ENCODE results near the gene SLC7A5.
A peak's percentile ranks its signal among the peaks of the same experiment; 100 is the strongest.
"Not testable (repeated sequence)": the region's sequence is repeated elsewhere in the genome, so short reads cannot be mapped to it uniquely, and the experiment has no call there.

SLC7A5 gene

GRCh38 chr16:87888346-87888745, 19.0 kb upstream of the SLC7A5 start:
- DNase-seq (ENCODE audit: low read depth in 3 of 3): not testable (repeated sequence)

GRCh38 chr16:87887931-87888330, 18.6 kb upstream of the SLC7A5 start:
- DNase-seq (ENCODE audit: low read depth in 3 of 3): not testable (repeated sequence)

DNA sequence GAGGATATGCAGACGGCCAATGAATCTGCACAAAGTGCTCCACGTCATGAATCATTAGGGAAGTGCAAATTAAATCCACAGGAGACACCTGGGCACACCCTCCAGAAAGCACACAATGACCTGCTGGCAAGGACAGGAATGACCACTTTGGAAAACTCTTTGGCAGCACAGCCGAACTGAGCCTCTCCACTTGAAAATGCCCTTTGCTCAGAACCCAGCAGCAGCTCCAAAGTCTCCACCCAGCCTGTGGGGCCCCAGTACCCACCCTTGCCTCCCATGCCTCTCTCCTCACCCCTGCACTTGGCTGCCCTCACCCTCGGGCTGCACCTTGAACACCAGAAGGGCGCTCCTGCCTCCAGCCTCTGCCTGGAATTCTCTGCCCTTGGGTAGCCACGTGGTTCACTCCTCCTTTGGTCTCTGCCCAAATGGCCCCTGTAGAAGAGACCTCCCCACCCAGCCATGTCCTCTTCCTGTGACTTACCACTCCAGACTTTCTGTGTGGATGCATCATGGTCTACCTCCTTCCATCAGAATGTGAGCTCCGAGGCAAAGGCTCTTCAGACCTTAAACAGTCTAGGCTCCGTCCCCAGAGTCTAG, 16.2 kb upstream of the SLC7A5 start:
- DNase-seq (ENCODE audit: low read depth in 3 of 3): not testable (repeated sequence)

DNA sequence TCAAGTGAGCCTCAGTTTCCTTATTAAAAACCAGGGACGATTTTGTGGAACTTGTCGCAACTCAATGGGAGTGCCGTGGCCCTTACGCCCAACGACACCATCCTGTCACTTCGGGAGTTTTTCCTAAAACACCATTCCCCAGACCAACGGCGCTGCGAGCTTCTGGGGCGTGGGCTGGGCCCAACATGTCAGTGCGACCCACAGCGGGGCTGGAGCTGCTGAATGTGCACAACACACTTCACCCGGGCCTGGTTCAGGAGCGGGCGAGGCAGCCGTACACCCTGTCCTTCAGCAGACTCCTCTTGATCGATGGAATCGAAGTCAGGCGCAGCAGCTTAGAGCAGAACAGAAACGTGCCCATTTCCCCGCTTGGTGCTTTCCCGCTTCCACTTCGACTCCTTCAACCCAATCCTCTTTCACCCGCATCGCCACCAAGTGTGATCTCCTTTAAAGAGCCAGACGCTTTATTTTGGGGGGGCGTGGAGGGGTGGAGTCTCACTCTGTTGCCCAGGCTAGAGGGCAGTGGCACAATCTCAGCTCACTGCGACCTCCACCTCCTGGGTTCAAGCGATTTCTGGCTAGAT, 13.2 kb upstream of the SLC7A5 start:
- no peak for DNase-seq (ENCODE audit: low read depth in 3 of 3)

- DNase-seq (ENCODE audit: low read depth in 3 of 3): no peak
Observed at GRCh38 chr16:87881324-87882200, 12.3 kb upstream of the SLC7A5 start.

DNA sequence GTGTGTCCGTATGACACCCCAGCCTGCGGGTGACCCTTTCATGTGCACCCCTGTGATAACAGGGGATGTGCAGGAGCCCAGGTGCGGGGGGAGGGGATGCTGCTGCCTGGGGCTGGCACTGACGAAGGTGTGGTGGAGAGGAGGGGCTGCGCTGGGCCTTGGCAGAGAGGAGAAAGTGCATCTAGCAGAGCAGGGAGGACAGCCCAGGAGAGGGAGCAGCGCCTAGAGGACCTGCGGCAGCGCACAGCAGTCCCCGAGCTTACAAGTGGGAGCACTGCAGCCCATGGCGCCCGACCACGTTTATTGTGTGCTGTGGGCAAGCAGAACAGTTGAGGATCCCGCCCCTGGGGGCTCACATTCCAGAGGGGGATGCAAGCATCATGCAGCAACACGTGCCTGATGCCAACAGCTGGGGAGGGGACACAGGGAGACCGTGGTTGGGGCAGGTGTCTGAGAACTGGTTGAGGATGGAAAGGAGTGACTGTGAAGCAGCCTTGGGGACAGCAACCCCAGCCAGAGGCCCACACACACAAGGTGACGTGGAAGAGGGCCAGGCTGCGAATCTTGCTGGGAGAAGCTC, 10.9 kb upstream of the SLC7A5 start:
- DNase-seq (ENCODE audit: low read depth in 3 of 3): no peak

DNA sequence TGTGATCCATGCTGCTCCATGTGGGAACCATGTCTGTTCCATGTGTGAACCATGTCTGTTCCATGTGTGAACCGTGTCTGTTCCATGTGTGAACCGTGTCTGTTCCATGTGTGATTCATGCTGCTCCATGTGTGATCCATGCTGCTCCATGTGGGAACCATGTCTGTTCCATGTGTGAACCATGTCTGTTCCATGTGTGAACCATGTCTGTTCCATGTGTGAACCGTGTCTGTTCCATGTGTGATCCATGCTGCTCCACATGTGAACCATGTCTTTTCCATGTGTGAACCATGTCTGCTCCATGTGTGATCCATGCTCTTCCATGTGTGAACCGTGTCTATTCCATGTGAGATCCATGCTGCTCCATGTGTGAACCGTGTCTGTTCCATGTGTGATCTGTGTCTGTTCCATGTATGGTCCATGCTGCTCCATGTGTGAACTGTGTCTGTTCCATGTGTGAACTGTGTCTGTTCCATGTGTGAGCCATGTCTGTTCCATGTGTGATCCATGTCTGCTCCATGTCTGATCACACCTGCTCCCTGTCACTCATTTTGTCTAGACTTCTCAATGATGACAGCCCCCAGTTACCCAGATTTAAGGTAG, 10.2 kb upstream of the SLC7A5 start:
- not testable (repeated sequence) for DNase-seq (ENCODE audit: low read depth in 3 of 3)

GRCh38 chr16:87878704-87879103, 9.4 kb upstream of the SLC7A5 start:
- DNase-seq (ENCODE audit: low read depth in 3 of 3): no peak

DNA sequence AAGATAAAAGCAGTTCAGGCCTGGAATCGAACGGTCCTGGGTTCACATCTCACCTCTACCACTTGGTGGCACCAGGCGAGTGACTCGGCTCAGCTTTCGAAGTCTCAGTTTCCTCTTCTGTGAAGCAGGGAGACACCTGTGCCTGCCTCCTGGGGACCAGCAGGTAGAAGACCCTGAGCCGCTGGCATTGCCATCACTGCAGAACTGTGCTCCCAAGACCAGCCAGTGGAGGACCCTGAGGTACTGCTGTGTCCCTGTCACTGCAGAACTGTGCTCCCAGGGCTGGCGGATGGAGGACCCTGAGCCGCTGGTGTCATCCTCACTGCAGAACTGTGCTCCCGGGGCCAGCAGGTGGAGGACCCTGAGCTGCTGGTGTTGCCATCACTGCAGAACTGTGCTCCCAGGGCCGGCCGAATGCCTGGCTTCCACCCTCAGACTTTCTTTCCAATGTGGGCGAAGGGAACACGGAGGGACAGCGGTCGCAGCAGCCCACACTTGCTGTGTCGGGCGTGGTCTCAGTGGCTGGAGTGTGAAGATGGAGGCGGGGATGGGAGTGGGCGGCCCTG, 8.7 kb upstream of the SLC7A5 start:
- DNase-seq (ENCODE audit: low read depth in 3 of 3): no peak

DNA sequence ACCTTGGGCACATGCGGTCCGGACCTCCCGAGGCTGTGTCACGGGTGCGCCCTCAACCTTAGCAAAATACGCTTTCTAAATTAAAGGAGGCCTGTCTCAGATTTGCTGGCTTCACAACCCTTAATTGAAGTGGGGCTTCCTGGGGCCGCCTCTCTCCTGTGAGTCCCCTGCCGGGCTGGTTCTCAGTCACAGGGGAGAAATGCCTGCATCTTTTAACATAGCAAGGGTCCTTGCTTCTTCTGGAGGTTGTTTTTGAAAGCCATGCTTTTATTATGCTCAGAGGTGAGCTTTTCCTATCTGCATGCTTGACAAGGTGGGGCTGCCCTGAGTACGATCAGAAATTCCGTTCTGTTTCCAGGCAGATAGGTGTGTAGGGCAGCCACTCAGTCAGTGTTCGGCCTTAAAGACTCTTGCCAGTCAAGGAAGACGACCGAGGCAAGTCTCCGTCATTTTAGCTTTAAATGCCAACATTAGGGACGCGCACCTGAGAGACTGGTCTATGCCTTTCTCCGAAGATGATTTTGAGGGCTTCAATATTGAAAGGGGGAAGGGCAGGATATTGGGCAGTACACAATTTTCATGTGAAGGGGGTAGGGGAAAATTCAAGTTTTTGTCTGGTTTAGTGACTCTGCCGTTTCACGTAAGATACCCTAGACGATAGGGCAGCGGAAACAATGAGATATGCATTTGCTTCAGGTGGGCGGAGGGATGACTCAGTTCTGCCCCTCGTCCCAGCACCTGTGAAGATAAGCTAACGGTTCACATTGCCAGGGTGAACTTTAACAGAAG, 5.5 kb upstream of the SLC7A5 start:
- DNase-seq (ENCODE audit: low read depth in 3 of 3): peak; percentile 64 to 88 (median 72)

DNA sequence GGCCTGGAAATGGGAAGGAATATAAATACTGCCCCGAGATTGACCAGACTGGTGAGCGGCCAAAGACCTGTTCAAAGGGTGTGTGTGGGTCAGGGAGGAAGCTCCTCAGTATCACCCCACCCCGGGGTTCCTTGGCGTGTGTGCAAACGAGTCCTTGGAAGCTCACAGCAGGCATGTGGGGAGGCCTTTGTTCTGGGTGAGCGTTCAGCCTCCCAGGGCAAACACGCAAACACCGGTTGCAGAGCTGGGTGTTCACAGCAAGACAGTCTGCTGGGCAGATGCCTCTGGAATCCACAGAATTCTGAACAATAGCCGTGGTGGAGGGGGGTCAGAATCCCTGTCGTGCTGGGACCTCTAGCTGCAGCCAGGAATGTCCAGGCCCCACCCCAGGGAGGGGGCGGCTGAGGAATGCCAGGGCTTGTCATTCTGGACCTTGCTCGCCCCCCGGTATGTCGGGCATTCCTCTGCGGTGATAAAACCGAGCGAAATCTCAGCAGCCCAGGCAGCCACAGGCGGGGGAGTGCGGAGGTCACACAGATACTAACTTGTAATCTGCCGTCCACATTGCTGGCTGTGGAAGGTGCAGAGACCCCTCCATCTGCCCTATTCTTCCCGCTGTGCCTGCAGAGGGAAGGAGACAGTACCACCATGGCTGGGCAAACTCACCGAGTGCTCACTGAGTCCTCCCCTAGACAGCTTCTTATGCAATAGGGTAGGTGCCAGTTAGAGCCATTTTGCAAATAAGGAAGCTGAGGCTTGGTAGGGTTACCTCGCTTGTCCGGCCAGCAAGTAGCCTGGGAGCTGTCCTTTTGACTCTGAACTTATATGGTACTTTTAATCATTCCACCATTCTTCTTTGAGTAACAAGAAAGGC, 1.3 kb upstream of the SLC7A5 start:
- not testable (repeated sequence) for DNase-seq (ENCODE audit: low read depth in 3 of 3)

GRCh38 chr16:87869879-87870417, 641 bp upstream of the SLC7A5 start:
- not testable (repeated sequence) for DNase-seq (ENCODE audit: low read depth in 3 of 3)

GRCh38 chr16:87868254-87869029, 865 bp downstream of the SLC7A5 start:
- DNase-seq (ENCODE audit: low read depth in 3 of 3): peak in 2 of 3 experiments; percentile 70 to 71

DNA sequence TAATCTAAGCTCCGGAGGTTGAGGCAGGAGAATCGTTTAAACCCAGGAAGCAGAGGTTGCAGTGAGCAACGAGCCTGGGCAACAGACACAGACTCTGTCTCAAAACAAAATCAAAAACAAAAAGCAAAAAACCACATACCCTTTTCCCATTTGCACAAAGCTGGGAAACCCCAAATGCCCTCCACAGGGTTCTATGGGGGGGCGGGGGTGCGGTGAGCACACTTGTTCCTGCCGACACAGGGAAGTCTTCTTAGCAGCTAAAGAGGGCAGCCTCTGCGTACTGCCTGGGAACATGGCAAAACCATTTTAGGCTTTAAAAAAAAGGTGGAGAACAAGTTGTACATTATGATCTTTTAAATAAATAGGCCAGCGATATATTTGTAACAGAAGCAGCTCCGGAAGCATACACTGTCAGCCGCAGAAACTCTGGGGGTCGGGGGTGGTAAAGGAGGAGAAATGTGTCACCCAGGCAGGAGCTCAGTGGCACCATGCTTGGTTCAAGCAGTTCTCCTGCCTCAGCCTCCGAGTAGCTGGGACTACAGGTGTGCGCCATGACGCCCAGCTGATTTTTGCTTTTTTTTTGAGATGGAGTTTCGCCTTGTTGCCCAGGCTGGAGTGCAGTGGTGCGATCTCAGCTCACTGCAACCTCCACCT, 3.3 kb downstream of the SLC7A5 start:
- peak in 1 of 3 experiments; percentile 60 for DNase-seq (ENCODE audit: low read depth in 3 of 3)

DNA sequence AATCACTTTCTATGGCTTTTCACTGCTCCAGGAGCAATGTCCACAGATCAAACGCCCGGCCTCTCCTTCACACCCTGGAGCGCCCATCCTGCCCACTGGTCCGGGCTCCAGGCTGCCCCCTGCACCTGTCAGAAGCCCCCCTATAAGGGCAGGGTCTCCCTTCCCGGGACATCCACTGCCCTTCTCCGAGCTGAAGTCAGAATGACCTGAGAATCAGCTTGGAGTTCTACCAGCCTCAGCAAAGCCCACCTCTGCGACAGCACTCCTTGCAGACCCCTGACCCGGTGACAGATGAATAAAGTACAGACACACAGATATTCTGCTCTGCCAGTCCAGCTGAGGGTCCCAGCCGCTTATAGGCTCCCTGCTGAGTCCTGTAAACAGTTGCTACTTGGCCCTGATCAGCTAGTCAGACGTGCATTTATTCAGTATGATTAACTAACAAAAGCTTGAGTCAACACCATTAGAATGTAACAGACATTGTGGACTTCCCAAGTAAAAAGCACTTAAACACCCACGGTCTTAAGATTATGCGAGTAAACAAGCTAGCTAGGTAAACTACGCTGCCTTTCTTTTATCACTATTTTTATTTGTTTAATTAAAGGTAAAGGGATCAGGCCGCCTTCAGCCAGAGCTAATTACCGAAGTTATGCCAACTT, 4.8 kb downstream of the SLC7A5 start:
- DNase-seq (ENCODE audit: low read depth in 3 of 3): no peak

- not testable (repeated sequence) for DNase-seq (ENCODE audit: low read depth in 3 of 3)
Observed at GRCh38 chr16:87863327-87863635, 6.0 kb downstream of the SLC7A5 start.

- DNase-seq (ENCODE audit: low read depth in 3 of 3): not testable (repeated sequence)
Observed at GRCh38 chr16:87862597-87863326, 6.5 kb downstream of the SLC7A5 start.

Data from stimulated activated CD4-positive, alpha-beta T cell treated with anti-CD3 and anti-CD28 coated beads, TNF-alpha, amount 100 ng/mL, for 24 hours (primary cell).